ENCODE results near the gene CD79A. TPM values are rescaled to one million over a fixed set of nuclear protein-coding genes. Genes with fewer than 3 reads are reported as not detected.

Gene CD79A
- polyA plus RNA-seq, 2 donors: 0.31 to 0.57 TPM

DNA sequence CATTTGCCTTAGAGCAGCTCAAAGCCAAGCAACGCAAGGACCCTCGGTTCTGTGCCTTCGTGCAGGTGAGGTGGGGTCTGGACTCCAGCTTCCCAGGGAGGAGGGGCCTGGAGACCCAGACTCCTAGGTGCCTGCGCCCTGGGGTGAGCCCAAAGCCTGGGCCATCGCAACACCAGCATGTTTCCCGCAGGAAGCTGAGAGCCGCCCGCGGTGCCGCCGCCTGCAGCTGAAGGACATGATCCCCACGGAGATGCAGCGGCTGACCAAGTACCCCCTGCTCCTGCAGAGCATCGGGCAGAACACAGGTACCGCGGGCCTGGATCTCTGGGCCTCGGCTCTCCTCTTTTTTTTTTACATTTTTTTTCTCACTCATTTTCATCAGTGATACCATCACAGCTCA lies 25.5 kb downstream of the CD79A start:
- Histone ChIP-seq H3K4me1 (ENCODE audit: control insufficient read depth in 2 of 2, insufficient read depth in 2 of 2, low read length in 1 of 2) (peaks cover 0 to 5% of the 10 kb centered on the region in 2 donors), H3K36me3 (ENCODE audit: control insufficient read depth in 2 of 2, insufficient read depth in 2 of 2, low read length in 1 of 2) (peaks cover 27 to 69% of the 10 kb centered on the region in 2 donors), H3K4me3 (ENCODE audit: low read depth in 1 of 2, low read length in 2 of 2) (no peak overlapping the region), H3K27ac (ENCODE audit: low read depth in 2 of 2, low read length in 1 of 2) (no peak overlapping the region), H3K27me3 (ENCODE audit: control insufficient read depth in 1 of 2, insufficient read depth in 2 of 2, low read length in 2 of 2) (no peaks in the 10 kb centered on the region), H3K9me3 (ENCODE audit: control insufficient read depth in 2 of 2, insufficient read depth in 1 of 2, low read depth in 1 of 2, low read length in 1 of 2) (no peaks in the 10 kb centered on the region)
- 94 to 95% methylated on average over 17 of the region's 17 CpGs for WGBS, 2 donors

- Histone ChIP-seq H3K9me3 (ENCODE audit: control insufficient read depth in 2 of 2, insufficient read depth in 1 of 2, low read depth in 1 of 2, low read length in 1 of 2) (no peaks in the 10 kb centered on the region), H3K4me1 (ENCODE audit: control insufficient read depth in 2 of 2, insufficient read depth in 2 of 2, low read length in 1 of 2) (peaks cover 0 to 5% of the 10 kb centered on the region in 2 donors), H3K36me3 (ENCODE audit: control insufficient read depth in 2 of 2, insufficient read depth in 2 of 2, low read length in 1 of 2) (peaks cover 27 to 61% of the 10 kb centered on the region in 2 donors), H3K27me3 (ENCODE audit: control insufficient read depth in 1 of 2, insufficient read depth in 2 of 2, low read length in 2 of 2) (no peaks in the 10 kb centered on the region), H3K4me3 (ENCODE audit: low read depth in 1 of 2, low read length in 2 of 2) (no peak overlapping the region), H3K27ac (ENCODE audit: low read depth in 2 of 2, low read length in 1 of 2) (no peak overlapping the region)
- 88 to 91% methylated on average over 18 to 19 of the region's 19 CpGs for WGBS, 2 donors
Observed at GRCh38 chr19:41903193-41903953, 26.3 kb downstream of the CD79A start.

DNA sequence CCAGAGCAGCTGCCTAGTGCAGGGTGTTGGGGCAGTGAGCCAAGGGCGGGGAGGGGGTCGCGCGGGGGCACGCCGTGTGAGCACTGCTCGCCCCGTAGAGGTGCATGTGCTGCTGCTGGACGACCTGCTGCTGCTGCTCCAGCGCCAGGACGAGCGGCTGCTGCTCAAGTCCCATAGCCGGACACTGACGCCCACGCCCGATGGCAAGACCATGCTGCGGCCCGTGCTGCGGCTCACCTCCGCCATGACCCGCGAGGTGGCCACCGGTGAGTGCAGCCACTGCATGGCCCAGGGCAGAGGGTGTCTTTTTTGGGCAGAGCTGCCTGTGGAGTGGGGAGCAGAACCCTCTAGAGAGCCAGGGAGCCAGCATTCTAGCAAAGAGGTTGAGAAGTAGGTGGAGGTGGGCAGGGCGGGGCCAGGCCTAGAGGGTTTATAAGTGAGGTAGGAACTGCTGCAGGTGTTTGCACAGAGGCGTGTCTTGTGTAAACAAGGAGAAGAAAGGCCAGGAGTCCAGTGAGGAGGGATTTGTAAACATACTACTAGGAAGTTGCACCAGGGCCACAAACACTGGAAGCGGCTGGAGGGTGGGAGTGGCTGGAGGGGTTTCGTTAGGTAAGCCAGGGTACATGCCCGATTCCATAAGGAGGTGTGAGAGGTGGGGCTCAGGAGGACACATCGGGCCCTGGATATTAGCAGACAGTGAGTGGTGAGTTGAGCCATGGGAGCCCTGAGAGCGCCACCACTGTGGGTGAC lies 27.2 kb downstream of the CD79A start:
- peaks cover 0 to 5% of the 10 kb centered on the region in 2 donors for H3K4me1 ChIP-seq (ENCODE audit: control insufficient read depth in 2 of 2, insufficient read depth in 2 of 2, low read length in 1 of 2)
- no peak overlapping the region for H3K27ac ChIP-seq (ENCODE audit: low read depth in 2 of 2, low read length in 1 of 2)
- H3K27me3 ChIP-seq (ENCODE audit: control insufficient read depth in 1 of 2, insufficient read depth in 2 of 2, low read length in 2 of 2): no peaks in the 10 kb centered on the region
- peaks cover 27 to 59% of the 10 kb centered on the region in 2 donors for H3K36me3 ChIP-seq (ENCODE audit: control insufficient read depth in 2 of 2, insufficient read depth in 2 of 2, low read length in 1 of 2)
- 74 to 83% methylated on average over 30 of the region's 30 CpGs for WGBS, 2 donors
- no peak overlapping the region for H3K4me3 ChIP-seq (ENCODE audit: low read depth in 1 of 2, low read length in 2 of 2)
- H3K9me3 ChIP-seq (ENCODE audit: control insufficient read depth in 2 of 2, insufficient read depth in 1 of 2, low read depth in 1 of 2, low read length in 1 of 2): no peaks in the 10 kb centered on the region

DNA sequence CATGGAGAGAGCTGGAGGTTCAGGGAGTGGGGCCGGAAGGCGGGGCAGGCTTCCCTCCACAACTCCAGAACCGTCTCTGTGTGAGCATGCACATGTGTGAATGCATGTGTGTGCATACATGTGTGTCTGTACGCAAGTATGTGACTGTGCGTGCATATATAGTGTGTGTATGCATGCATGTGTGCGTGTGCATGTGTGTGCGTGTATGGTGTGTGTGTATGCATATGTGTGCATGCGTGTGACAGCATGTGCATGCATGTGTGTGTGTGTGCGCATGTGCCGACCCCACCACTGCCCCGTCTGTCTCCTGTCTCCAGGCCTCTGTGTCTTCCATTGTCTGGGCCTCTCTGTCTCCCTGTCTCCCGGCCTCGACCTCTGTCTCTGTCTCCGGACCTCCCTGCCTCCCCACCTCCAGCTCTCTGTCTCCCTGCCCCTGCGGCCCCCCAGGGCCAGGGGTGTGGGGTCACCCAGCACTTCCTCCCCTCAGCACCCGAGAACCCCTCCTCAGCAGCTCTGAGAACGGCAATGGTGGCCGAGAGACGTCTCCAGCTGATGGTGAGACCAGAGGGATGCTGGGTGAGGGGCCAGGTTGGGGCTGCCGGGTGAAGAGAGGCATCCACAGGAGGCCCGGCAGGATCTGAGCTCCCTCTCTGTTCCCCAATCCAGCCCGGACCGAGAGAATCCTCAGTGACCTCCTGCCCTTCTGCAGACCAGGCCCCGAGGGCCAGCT lies 28.4 kb downstream of the CD79A start:
- no peak overlapping the region for H3K27ac ChIP-seq (ENCODE audit: low read depth in 2 of 2, low read length in 1 of 2)
- no peaks in the 10 kb centered on the region for H3K9me3 ChIP-seq (ENCODE audit: control insufficient read depth in 2 of 2, insufficient read depth in 1 of 2, low read depth in 1 of 2, low read length in 1 of 2)
- WGBS, 2 donors: 82 to 88% methylated on average over 24 of the region's 24 CpGs
- H3K36me3 ChIP-seq (ENCODE audit: control insufficient read depth in 2 of 2, insufficient read depth in 2 of 2, low read length in 1 of 2): peaks cover 23 to 55% of the 10 kb centered on the region in 2 donors
- H3K4me1 ChIP-seq (ENCODE audit: control insufficient read depth in 2 of 2, insufficient read depth in 2 of 2, low read length in 1 of 2): peaks cover 0 to 5% of the 10 kb centered on the region in 2 donors
- H3K27me3 ChIP-seq (ENCODE audit: control insufficient read depth in 1 of 2, insufficient read depth in 2 of 2, low read length in 2 of 2): no peaks in the 10 kb centered on the region
- H3K4me3 ChIP-seq (ENCODE audit: low read depth in 1 of 2, low read length in 2 of 2): no peak overlapping the region

DNA sequence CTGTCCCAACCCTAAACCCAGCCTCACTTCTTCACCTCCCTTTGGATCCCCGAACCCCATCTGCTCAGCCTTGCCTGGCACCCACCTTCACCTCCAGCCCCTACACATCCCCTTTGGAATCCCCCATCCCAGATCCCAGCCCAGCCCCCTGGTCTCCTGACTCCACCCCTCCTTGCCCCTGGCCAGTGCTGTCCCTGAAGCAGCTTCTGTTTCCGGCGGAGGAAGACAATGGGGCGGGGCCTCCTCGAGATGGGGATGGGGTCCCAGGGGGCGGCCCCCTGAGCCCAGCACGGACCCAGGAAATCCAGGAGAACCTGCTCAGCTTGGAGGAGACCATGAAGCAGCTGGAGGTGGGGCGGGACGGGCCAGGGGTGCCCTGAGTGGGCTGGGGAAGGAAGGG lies 29.2 kb downstream of the CD79A start:
- H3K27ac ChIP-seq (ENCODE audit: low read depth in 2 of 2, low read length in 1 of 2): no peak overlapping the region
- peaks cover 0 to 5% of the 10 kb centered on the region in 2 donors for H3K4me1 ChIP-seq (ENCODE audit: control insufficient read depth in 2 of 2, insufficient read depth in 2 of 2, low read length in 1 of 2)
- 81 to 84% methylated on average over 9 of the region's 9 CpGs for WGBS, 2 donors
- H3K4me3 ChIP-seq (ENCODE audit: low read depth in 1 of 2, low read length in 2 of 2): no peak overlapping the region
- H3K36me3 ChIP-seq (ENCODE audit: control insufficient read depth in 2 of 2, insufficient read depth in 2 of 2, low read length in 1 of 2): peaks cover 23 to 53% of the 10 kb centered on the region in 2 donors
- no peaks in the 10 kb centered on the region for H3K27me3 ChIP-seq (ENCODE audit: control insufficient read depth in 1 of 2, insufficient read depth in 2 of 2, low read length in 2 of 2)
- H3K9me3 ChIP-seq (ENCODE audit: control insufficient read depth in 2 of 2, insufficient read depth in 1 of 2, low read depth in 1 of 2, low read length in 1 of 2): no peaks in the 10 kb centered on the region

GRCh38 chr19:41906916-41907680 lies 30.0 kb downstream of the CD79A start:
- Histone ChIP-seq H3K27ac (ENCODE audit: low read depth in 2 of 2, low read length in 1 of 2) (no peak overlapping the region), H3K36me3 (ENCODE audit: control insufficient read depth in 2 of 2, insufficient read depth in 2 of 2, low read length in 1 of 2) (peaks cover 20 to 46% of the 10 kb centered on the region in 2 donors), H3K27me3 (ENCODE audit: control insufficient read depth in 1 of 2, insufficient read depth in 2 of 2, low read length in 2 of 2) (no peaks in the 10 kb centered on the region), H3K9me3 (ENCODE audit: control insufficient read depth in 2 of 2, insufficient read depth in 1 of 2, low read depth in 1 of 2, low read length in 1 of 2) (no peaks in the 10 kb centered on the region), H3K4me1 (ENCODE audit: control insufficient read depth in 2 of 2, insufficient read depth in 2 of 2, low read length in 1 of 2) (peaks cover 0 to 5% of the 10 kb centered on the region in 2 donors), H3K4me3 (ENCODE audit: low read depth in 1 of 2, low read length in 2 of 2) (no peak overlapping the region)
- WGBS, 2 donors: 74 to 83% methylated on average over 19 to 21 of the region's 21 CpGs

DNA sequence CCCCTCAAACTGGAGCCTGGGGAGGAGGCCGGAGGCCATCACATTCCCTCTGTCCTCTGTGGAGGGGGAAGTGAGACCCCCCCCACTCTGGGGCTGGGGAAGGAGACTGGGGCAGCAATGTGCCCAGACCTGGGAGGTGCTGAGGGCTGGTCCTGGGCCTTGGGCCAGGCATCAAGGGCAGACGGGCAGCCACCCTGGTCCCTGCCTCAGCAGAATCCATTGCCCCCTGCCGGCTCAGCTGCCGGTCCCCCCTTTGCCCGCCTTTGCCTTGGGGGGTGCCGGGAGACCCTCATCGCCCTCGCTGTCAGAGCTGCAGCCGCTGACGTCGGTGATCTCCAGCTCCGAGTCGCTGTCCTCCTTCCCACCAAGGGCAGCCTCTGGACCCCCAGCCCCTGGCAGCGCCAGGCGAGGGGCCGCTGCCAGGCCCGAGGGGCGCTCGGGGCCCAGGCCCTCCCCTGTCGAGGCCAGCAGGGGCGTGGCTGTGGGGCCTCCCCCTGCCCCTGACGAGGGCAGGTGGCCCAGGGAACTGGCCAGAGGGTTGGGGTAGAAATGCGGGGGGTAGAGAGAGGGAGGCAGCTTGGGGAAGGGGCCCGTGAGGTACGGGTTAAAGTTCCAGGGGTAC lies 31.0 kb downstream of the CD79A start:
- H3K27me3 ChIP-seq (ENCODE audit: control insufficient read depth in 1 of 2, insufficient read depth in 2 of 2, low read length in 2 of 2): no peaks in the 10 kb centered on the region
- H3K27ac ChIP-seq (ENCODE audit: low read depth in 2 of 2, low read length in 1 of 2): no peak overlapping the region
- WGBS, 2 donors: 82 to 84% methylated on average over 22 to 25 of the region's 25 CpGs
- no peaks in the 10 kb centered on the region for H3K9me3 ChIP-seq (ENCODE audit: control insufficient read depth in 2 of 2, insufficient read depth in 1 of 2, low read depth in 1 of 2, low read length in 1 of 2)
- H3K4me1 ChIP-seq (ENCODE audit: control insufficient read depth in 2 of 2, insufficient read depth in 2 of 2, low read length in 1 of 2): peaks cover 0 to 5% of the 10 kb centered on the region in 2 donors
- H3K36me3 ChIP-seq (ENCODE audit: control insufficient read depth in 2 of 2, insufficient read depth in 2 of 2, low read length in 1 of 2): peaks cover 18 to 36% of the 10 kb centered on the region in 2 donors
- H3K4me3 ChIP-seq (ENCODE audit: low read depth in 1 of 2, low read length in 2 of 2): no peak overlapping the region

DNA sequence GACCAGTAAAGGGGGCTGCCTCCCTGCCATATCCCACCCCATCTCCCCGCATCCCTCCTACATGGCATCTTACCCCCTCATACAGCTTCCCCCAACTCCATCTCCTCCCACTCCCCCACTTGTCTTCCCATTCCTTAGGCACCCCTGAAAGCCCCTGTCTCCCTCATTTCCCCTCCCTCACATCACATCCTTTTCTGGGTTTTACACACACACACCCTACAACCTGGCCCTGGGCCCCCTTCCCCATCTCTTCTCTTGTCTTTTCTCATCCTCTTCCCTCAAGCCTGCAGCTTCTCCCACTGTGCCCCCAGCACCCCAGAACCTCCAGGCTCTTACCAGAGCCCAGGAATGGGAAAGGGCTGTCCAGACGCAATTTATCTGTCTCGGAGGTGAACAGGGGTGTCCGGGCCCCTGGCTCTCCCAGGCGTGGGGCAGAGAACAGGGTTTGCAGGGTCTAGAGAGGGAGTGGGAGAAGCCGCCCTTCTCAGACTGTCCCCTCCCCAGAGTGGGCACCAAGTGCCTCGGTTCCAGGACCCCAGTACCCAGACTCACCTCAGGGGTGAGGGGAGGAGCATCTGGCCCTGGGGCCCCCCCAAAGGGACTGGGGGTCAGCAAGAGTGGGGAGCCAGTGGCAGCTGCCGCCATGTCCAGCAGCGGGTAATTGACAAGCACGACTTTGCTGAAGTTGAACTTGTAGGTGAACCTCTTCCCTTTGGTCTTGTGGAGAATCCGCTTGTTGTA lies 31.8 kb downstream of the CD79A start:
- Histone ChIP-seq H3K27ac (ENCODE audit: low read depth in 2 of 2, low read length in 1 of 2) (no peak overlapping the region), H3K9me3 (ENCODE audit: control insufficient read depth in 2 of 2, insufficient read depth in 1 of 2, low read depth in 1 of 2, low read length in 1 of 2) (no peaks in the 10 kb centered on the region), H3K4me1 (ENCODE audit: control insufficient read depth in 2 of 2, insufficient read depth in 2 of 2, low read length in 1 of 2) (peaks cover 0 to 5% of the 10 kb centered on the region in 2 donors), H3K36me3 (ENCODE audit: control insufficient read depth in 2 of 2, insufficient read depth in 2 of 2, low read length in 1 of 2) (peaks cover 10 to 28% of the 10 kb centered on the region in 2 donors), H3K4me3 (ENCODE audit: low read depth in 1 of 2, low read length in 2 of 2) (no peak overlapping the region), H3K27me3 (ENCODE audit: control insufficient read depth in 1 of 2, insufficient read depth in 2 of 2, low read length in 2 of 2) (peaks cover 0 to 7% of the 10 kb centered on the region in 2 donors)
- WGBS, 2 donors: 76 to 78% methylated on average over 10 to 11 of the region's 11 CpGs
